GM18520 (cell line): ENCODE results near the gene ADAMTS14.

Experiments
- ATAC-seq: cut with Tn5 transposase; IDR thresholded peaks from one replicate; pipeline ENCODE4 v1.9.1; 2021; ENCODE audit not compliant: unreplicated experiment

The ADAMTS14 gene

DNA sequence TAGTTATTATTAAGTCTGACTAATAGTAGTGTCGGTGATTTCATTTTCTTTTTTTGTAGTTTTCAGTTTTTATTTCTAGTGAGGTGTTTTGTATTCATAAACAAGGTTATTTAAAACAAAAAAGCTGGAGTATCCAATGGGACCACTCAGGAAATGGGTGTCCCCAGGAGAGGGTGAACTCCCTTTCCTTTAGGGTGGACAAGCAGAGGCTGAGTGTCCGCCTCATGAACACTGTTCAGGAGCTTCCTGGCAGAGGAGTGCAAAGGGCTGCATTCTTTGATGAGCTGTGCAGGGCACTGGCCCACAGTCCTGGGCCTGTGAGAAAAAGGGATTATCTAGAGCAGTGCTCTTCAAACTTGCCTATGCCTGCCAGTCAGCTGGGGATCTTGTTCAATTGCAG lies 56.0 kb downstream of the ADAMTS14 start:
- no peak for ATAC-seq

GRCh38 chr10:70729763-70730357 lies 57.6 kb downstream of the ADAMTS14 start:
- no peak for ATAC-seq

GRCh38 chr10:70730955-70731354 lies 58.6 kb downstream of the ADAMTS14 start:
- ATAC-seq: no peak

DNA sequence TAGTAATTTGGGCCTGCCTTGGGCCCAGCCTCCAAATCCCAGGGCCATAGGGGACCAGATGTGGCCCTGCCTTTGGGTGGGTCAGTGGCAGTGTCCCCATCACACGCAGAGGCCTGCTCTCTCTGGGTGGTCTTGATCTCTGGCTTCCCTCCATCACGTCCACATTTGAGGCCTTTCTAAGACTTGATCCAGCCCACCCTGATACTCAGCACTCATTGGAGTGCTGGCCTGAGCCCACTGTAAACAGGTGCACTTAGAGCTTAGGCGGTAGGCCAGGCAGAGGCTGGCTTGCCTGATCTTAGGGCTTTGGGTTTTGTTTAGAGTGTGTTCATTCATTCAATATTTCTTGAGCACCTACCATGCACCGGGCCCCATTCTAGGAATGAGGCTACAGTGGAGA lies 60.3 kb downstream of the ADAMTS14 start:
- no peak for ATAC-seq

GRCh38 chr10:70733051-70733450 lies 60.7 kb downstream of the ADAMTS14 start:
- ATAC-seq: no peak

DNA sequence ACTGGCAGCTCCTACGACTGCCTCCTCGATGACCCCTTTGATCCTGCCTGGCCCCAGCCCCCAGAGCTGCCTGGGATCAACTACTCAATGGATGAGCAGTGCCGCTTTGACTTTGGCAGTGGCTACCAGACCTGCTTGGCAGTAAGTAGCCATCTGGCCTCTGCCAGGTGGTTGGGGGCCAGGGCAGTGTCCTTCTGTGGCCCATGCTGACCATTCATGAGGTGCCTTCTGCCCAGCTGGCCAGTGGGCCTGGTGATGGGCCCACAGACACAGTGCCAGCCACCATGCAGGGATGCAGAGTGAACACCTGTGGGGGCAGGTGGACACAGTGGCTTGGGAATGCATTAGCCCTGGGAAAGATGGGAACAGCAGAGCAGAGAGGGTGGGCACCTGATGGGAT lies 62.9 kb downstream of the ADAMTS14 start:
- ATAC-seq: no peak

GRCh38 chr10:70736525-70736924 lies 64.2 kb downstream of the ADAMTS14 start:
- no peak for ATAC-seq

GRCh38 chr10:70737250-70737649 lies 64.9 kb downstream of the ADAMTS14 start:
- ATAC-seq: no peak

GRCh38 chr10:70738006-70738760 lies 65.9 kb downstream of the ADAMTS14 start:
- ATAC-seq: no peak

DNA sequence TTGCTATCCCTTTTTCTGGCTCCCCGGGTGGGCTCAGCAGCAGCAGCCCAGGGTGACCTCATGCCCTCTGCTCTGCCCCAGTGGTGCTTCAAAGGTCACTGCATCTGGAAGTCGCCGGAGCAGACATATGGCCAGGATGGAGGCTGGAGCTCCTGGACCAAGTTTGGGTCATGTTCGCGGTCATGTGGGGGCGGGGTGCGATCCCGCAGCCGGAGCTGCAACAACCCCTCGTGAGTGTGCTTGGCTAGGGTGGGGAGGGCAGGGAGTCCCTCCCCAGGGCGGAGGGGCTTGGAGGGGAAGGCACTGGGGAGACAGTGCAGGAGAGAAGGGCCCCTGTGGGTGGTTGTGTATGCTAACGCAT lies 66.4 kb downstream of the ADAMTS14 start:
- ATAC-seq: no peak

DNA sequence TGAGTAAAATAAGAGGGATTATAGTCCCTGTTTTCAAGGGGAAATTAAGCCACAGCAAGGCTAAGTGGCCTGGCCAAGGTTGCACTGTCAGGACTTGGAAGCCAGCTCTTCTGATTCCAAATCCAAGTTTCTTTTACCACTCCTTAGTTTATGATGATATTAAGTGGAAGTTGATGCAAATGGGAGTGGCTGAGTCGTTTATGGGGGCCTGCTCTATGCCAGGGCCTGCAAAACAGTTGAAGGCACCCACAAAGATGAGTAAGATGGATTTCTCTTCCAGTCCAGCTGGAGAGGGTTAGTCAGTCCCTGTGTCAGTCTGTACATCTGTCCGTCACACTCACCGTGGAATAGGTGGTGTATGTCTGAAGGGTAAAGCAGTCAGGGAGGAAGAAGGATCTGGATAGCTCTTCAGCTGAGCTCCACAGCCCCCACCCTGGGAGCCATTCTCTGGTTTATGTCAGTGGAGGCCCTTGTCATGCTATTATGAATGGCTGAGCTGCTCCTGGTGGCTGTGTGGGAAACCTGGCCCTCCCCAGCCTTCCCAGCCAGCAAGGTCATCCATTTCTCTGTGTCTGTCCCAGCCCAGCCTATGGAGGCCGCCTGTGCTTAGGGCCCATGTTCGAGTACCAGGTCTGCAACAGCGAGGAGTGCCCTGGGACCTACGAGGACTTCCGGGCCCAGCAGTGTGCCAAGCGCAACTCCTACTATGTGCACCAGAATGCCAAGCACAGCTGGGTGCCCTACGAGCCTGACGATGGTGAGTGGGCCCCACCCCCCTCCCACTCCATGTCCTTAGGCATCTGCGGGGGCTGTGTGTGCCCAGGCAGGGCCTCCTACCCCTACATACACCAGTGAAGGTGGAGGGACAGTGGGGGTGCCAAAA lies 68.3 kb downstream of the ADAMTS14 start:
- ATAC-seq: no peak

DNA sequence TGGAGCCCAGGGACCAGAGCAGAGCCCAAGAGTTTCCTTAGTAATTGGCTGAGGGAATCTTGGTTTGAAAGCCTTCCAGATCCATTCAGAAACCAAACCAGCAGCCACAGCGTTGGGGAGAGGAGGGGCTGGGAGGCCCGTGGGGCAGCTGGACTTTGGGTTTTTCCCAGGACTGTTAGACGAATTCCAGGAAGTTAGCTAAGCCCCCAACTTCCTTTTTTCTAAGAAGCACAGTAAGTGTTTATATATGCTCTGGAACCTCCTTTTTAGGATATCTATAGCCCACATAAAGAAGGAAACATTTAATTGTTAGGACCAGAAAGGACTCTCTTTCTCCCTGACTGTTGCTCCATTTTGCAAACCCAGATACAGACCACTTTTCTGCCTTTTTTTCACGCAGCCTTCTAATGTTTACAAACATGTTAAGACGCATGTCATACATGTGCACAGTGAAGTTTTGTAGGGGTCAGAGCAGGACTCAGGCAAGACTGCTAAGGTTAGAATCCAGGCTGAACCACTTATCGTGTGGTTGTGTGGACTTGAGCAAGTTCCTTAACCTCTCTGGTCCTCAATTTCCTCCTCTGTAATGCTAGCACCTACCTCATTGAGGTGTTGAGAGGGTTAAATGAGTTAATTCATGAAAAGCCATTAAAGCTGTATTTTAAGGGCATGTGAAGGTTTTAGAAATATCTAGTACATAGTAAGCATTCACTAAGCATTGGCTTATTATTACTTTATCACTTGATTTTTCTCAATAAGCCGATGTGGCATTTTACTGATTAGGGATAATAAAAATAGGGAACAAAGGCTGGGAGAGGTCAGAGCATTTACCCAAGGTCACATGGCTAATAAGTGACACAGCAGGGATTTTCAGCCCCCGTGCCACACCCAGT lies 70.5 kb downstream of the ADAMTS14 start:
- no peak for ATAC-seq

GRCh38 chr10:70743430-70743788 lies 71.1 kb downstream of the ADAMTS14 start:
- no peak for ATAC-seq

DNA sequence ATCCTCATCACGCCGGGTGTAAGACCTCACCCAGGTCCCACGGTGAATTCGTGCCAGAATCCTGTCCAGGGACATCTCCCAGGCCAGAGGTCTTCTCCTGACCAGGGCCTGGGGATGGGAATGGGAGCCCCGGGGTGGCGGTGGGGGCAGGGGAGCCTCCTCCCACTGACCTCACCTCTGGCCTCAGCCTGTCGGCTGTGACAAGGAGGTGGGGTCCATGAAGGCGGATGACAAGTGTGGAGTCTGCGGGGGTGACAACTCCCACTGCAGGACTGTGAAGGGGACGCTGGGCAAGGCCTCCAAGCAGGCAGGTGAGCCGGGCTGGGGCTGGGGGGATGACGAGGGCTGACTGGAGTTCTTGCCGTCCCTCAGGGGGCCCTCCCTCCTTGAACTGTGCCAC lies 71.6 kb downstream of the ADAMTS14 start:
- ATAC-seq: no peak

DNA sequence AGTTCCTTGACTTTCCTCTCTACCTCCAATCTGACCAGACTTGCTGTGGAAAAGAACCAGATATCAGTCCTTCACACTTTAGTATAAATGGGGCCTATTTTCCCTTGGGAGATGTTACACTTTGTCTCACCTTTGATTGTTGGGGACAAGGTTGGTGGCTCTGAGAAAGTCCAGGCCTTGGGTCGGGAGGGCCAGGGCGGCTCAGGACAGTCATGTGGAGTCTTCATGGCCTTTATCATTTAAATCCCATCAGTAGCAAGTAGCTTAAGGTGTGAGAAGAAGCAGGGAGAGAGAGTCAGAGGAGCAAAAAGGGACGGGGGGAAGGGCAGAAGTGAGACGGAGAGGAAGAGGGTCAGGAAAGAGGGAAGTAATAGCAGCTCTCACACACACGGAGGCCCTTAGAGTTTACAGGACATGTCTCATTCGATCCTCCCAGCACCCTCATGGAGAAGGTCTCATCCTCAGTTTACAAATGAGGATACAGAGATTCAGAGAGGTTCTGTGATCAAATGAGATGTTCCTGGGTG lies 72.4 kb downstream of the ADAMTS14 start:
- ATAC-seq: no peak

GRCh38 chr10:70745555-70745954 lies 73.2 kb downstream of the ADAMTS14 start:
- no peak for ATAC-seq

GRCh38 chr10:70747192-70747965 lies 75.1 kb downstream of the ADAMTS14 start:
- no peak for ATAC-seq

- no peak for ATAC-seq
These were observed 76.0 kb downstream of the ADAMTS14 start for GRCh38 chr10:70748305-70748704.

GRCh38 chr10:70748801-70749573 lies 76.7 kb downstream of the ADAMTS14 start:
- ATAC-seq: no peak
